ENCODE measurements around the gene HOXB5.

Gene HOXB5

GRCh38 chr17:48571826-48572417 is 21.7 kb downstream of the HOXB5 start:
- DNase-seq (ENCODE audit: low read depth) = no peak

DNA sequence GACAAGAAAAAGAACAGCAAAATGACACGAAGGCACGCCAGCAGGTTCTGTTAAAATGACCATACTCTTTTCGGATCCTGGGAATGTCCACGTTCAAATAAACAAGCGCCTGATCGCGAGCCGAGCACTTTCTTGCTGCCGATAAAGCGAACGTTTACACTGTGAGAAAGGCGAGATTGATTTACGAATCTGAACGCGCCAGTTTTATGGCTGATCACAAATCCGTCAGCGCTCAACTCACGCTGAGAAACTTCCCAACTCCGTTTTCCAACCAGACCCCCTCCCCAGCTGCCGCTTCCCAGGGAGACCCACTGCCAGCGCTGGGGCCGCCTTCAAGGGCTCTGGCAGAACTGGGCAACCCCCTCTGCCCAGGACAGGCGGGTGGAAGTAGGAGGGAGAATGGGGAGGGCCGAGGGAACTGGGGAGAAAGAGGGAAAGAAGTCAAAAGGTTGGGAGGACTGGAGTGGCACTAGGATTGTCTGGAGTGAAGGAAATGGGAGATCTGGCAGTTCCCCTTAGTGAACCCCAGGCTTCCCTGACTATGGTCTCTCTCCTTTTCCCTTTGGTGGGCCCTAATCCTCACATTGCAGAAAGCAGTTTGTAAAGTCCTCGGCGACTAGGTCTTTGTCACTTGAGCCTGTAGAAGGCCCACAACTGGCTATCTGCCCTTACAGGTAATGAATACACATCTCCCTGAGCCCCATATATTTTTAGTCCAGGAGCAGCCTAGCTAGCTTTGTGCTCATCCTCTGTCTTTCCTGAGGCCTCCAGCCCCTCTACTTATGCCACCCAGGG is 22.4 kb downstream of the HOXB5 start:
- no peak for DNase-seq (ENCODE audit: low read depth)

GRCh38 chr17:48570325-48571023 is 23.1 kb downstream of the HOXB5 start:
- no peak for DNase-seq (ENCODE audit: low read depth)

DNA sequence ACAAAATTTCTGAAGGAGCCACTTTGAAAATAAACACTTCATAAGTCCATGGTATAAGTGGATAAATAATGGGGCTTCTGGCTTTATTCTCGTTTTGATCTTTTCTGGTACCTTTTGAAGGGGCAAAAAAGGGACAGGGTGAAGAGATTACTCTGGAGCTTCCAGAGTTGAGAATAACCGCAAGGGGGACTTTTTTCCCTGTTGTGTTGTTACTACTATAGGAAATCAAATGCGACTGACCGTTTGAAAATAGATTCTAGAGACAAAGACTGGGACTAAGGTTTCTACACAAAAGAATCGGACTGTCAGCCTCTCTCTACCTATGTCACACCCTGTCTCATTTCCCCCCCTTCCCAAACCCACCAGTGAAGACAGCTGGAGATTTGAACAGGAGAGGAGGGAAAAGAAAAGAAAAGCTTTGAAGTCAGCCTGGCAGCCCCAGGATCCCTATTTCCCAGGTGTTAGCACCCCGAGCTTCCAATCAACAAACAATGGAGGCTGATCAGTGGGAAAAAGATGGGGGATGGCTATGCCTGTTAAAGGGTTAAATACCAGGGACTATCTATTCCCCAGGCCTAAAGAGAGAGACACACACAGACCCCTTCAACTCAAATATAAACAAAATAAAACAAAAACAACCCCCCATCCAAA is 23.8 kb downstream of the HOXB5 start:
- DNase-seq (ENCODE audit: low read depth) = no peak

DNA sequence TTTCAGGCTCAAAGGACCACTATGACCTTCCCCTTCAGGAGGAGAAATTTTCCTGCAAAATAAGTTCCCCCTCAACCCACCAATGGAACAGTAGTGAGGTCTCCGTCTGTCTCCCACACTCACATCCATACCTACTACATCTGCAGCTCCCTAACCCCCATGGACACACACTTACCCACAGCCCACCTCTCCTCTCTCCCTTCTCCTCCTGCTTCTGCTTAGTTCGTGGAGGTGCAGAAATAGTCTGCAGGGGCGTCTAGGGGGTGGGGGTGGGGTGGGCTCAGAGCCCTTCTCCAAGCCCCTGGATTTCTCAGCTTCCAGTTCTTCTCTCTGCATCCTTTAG is 24.4 kb downstream of the HOXB5 start:
- DNase-seq (ENCODE audit: low read depth) = no peak

- DNase-seq (ENCODE audit: low read depth) = no peak
Measured at GRCh38 chr17:48568499-48569239, 24.9 kb downstream of the HOXB5 start.

DNA sequence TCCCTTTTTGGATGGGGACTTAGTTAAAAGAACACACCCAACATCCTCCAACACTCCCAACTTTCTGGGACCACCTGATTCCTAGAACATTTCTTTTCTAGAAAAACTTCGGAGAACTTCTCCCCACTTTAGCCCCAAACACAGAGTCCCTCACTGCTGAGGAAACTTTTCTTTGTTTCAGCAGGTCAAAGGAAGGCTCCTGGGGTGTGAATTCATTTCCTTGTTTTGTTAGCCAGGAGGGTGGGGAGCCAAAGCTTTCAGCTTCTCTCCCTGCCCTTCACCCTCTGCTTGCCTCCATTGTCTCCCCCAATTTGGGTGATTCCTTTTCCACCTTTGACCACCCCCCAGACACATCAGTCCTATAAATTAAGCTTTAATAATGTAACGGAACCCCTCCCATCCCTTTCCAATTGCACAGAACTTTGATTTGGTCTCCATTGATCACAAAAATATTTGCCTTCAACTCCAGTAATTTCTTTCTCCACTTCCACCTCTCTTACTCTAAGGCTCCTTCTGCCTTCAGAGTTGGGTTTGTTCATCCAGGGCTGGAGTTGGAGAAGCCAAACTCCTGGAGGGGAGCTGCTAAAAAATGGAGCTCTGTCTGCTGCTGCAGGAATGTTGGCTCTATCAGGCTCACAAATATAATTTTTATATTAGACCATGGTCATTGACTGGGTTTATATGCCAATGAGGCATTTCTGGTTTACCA is 25.8 kb downstream of the HOXB5 start:
- DNase-seq (ENCODE audit: low read depth) = no peak

- no peak for DNase-seq (ENCODE audit: low read depth)
Measured at GRCh38 chr17:48567209-48567608, 26.4 kb downstream of the HOXB5 start.

- DNase-seq (ENCODE audit: low read depth) = no peak
Measured at GRCh38 chr17:48566717-48567116, 26.9 kb downstream of the HOXB5 start.

- no peak for DNase-seq (ENCODE audit: low read depth)
Measured at GRCh38 chr17:48565925-48566710, 27.5 kb downstream of the HOXB5 start.

DNA sequence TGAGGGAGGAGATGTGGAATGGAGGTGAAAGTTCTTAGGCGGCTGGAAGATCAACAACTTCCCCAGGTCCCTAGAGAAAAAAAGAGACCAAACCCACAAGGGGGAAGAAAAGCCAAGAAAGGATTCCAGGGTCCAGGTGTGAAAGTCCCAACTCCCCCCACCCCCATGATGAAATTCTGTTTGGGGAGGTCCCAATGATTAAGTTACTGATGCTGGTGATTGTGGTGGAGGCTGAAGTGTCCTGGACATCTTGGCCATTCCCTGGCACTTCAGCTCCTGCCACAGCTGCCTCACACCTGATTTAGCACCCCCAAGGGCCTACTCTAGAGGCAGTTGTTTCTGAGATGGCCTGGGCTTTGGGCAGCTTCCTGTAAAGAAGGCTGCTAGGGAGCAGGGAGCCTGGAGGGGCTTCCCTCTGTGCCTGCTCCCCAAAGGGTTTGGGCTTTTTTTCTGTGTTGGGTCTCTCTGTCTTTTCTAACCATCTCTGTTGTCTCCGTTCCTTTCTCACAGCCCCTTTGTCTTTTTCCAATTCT is 28.5 kb downstream of the HOXB5 start:
- no peak for DNase-seq (ENCODE audit: low read depth)

GRCh38 chr17:48564188-48565021 is 29.2 kb downstream of the HOXB5 start:
- no peak for DNase-seq (ENCODE audit: low read depth)

DNA sequence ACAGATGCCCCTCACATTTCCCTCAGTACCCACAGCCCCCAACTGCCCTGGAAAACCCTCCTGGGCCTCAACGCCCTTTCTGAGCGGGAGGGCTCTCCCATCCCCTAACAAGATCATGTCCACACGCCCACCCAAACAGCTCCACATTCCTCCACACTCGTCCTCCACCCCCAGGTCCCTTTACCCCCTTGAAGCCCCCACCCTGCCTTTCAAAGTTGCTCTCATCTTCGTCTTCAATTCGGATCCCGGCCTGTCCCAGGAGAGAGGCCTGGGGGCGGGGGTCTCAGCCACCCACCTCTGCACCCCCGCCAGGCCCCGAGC is 29.8 kb downstream of the HOXB5 start:
- DNase-seq (ENCODE audit: low read depth) = no peak

DNA sequence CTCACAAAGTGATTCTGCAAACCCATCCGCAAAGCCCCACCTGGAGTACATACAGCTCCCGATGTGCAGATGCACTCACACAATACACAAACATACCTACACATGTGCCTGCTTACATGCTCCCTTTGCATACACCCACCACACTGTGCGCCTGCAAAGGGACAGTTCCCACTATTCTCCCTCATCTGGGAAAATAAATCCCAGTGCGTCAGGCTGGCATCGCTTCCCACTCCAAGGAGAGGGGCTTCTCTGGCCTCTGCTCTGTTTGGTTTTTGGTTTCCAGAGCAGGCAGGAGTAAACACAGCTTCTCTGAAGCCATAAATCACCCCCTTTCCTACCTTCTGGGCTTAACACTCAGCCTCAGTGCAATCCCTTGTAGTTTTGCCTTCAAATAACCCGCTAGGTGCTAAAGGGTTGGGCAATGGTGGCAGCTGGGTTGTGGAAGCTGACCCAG is 30.2 kb downstream of the HOXB5 start:
- no peak for DNase-seq (ENCODE audit: low read depth)

DNA sequence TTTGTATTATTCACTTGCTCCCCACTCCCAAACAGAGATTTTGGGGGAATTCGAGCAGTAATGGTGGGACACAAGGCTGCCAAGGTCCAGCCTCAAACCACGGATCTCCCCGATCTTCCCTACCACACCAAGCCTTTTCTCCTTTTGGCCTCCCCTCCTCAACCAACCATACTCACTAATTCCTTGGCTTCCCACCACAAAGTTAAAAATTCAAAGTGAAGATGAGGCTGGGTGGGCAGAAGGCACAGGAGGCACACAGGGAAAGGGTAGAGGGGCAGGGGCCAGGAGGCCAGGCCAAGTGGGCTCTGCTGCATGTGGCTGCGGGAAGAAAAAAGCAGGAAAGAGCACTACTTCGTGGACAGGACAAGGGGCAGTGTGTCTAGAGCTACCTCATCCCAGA is 30.6 kb downstream of the HOXB5 start:
- DNase-seq (ENCODE audit: low read depth) = no peak

- DNase-seq (ENCODE audit: low read depth) = no peak
Measured at GRCh38 chr17:48561884-48562810, 31.4 kb downstream of the HOXB5 start.

DNA sequence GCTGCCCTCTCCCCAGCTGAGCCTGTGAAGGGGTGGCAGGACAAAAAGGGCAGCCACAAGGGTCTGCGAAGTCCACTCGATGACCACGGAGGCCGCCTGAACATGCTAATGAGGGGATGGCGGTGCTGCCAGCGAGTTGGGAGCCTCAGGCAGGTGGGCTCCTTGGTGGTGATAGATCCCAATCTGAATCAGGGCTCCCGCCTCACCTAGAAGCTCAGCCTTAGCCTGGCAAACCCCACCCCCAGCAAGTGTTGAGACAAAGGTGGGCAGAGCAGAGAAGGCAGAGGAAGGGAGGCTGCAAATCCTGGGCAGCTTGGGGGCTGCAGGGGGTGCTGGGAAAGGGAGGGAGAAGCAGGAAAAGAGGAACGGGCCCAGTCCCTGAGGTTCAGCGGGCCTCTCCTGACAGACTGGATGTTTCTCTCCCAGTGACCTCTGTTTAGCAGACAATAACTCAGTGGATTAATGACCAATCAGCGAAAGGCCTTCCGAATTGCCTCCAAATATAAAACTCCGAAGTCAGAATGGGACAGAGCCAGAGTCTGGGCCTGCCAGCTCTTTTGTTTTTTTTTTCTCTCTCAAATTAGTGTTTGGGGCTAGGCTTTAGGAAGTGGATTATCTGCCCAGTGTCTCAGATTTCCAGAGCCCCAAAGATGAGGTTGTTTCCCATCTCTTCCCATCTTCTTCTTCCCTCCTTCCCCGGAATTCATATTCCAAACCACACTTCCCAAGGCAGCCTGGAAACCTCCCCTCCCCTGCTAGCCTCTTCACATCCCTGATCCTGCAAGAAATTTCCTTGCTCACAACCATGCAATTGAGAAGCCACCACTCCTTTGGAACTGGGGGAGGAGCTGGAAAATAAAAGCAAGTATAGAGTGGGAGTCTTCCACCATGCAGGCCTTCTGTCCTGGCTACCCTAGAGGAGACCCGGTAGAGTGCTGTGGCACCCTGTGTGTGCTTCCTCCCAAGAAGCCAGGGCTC is 33.5 kb downstream of the HOXB5 start:
- no peak for DNase-seq (ENCODE audit: low read depth)

Measured in non-pigmented ciliary epithelial cell (primary cell).